DMS53 (cell line): ENCODE measurements around the gene IL27RA.
"Not testable (repeated sequence)": the region's sequence is repeated elsewhere in the genome, so short reads cannot be mapped to it uniquely, and the experiment has no call there.

ENCODE experiments used
- DNase-seq: peaks from one replicate; lab custom pipeline; 2025; lab: John Stamatoyannopoulos, UW

IL27RA gene

DNA sequence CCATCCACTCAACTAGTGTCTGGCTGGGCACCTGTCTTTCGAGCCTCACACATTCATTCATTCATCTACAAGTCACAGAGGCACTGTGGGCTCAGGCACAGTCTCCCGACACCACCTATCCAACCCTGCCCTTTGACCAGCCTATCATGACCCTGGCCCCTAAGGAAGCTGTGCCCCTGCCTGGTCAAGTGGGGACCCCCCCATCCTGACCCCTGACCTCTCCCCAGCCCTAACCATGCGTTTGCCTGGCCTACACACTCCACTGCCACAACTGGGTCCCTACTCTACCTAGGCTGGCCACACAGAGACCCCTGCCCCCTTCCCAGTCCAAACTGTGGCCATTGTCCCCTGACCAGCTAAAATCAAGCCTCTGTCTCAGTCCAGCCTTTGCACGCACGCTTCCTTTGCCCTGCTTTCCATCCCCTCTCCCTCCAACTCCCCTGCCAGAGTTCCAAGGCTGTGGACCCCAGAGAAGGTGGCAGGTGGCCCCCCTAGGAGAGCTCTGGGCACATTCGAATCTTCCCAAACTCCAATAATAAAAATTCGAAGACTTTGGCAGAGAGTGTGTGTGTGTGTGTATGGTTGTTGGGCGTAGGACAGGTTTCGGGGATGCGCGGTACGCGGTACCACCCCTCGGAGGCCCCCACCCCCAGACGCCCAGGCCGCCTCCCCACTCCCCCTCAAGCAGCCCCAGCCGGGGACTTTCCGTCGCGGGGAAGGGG, 404 bp upstream of the IL27RA start:
- DNase-seq: no peak

DNA sequence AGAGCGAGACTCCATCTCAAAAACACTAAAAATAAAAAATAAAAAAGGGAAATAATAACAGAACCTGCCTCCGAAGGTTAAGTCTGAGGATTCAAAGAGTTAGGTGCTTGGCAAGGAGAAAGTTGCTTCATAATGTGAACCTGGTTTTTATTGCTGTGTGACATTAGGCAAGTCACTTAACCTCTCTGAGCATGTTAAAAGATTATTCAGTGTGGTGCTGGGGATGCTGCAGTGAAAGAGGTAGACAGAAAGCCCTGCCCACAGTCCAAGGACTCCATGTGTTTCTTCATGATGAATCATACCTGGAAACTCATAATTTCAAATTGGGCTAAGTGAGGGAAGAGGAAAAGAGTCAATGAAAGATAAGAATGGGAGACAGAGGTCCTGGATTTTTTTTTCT, 2.4 kb downstream of the IL27RA start:
- DNase-seq: no peak

DNA sequence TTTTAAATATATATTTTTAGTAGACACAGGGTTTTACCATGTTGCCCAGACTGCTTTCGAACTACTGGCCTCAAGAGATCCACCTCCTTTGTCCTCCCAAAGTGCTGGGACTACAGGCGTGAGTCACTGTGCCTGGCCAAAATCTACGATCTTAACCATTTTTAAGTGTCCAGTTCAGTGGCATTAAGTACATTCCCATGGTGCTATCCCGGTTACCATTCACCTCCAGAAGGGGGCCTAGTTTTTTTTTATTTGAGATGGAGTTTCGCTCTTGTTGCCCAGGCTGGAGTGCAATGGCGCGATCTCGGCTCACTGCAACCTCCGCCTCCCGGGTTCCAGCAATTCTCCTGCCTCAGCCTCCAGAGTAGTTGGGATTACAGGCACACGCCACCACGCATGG, 3.6 kb downstream of the IL27RA start:
- not testable (repeated sequence) for DNase-seq

DNA sequence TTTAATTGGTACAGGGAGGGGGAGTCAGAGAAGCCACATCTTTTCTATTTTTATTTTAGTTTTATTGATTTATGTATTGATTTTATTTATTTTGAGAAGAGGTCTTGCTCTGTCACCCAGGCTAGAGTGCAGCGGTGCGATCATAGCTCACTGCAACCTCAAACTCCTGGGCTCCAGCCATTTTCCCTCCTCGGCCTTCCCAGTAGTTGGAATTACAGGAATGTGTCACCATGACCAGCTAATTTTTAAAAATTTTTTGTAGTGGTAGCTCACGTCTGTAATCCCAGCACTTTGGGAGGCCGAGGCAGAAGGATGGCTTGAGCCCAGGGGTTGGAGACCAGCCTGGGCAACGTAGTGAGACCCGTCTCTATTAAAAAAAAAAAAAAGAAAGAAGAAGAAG, 4.1 kb downstream of the IL27RA start:
- no peak for DNase-seq

DNA sequence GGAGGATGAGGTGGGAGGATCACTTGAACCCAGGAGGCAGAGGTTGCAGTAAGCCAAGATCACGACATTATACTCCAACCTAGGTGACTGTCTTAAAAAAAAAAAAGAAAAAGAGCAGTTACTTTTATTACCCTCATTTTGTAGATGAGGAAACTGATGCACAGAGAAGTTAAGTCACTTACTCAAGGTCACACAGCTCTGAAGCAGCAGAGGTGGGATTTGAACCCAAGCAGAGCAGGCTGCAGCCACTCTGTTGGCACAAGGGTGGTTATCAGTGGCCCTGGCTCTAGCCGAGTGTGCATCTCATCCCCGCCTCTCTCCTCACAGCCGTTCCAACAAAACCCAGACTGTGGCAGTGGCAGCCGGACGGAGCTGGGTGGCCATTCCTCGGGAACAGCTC, 7.6 kb downstream of the IL27RA start:
- DNase-seq: no peak

DNA sequence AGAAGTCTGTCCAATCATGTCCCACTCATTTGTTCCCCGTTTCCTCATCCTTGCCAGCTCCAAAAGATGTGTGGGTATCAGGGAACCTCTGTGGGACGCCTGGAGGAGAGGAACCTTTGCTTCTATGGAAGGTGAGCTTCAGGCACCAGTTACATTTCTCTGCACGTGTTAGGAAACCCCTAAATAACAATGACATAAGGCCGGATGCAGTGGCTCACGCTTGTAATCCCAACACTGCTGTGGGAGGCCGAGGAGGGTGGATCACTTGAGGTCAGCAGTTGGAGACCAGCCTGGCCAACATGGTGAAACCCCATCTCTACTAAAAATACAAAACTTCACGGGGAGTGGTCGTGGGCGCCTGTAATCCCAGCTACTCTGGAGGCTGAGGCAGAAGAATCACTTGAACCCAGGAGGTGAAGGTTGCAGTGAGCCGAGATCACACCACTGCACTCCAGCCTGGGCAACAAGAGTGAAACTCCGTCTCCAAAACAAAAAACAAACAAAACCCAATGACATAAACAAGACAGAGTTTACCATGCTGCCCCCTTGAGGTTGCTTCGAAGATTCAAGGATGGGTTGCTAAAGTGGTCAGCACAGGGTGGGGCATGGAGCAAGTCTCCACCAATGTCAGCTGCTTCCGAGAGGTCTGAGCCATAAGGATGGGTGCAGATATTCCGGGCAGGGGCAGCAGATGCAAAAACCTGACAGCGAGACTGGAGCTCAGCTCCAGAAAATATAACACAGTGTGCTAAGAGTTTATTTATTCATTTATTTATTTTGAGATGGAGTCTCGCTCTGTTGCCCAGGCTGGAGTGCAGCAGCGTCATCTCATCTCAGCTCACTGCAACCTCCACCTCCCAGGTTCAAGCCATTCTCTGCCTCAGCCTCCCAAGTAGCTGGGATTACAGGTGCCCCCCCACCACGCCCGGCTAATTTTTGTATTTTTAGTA, 11.4 kb downstream of the IL27RA start:
- DNase-seq: peak; percentile 90

DNA sequence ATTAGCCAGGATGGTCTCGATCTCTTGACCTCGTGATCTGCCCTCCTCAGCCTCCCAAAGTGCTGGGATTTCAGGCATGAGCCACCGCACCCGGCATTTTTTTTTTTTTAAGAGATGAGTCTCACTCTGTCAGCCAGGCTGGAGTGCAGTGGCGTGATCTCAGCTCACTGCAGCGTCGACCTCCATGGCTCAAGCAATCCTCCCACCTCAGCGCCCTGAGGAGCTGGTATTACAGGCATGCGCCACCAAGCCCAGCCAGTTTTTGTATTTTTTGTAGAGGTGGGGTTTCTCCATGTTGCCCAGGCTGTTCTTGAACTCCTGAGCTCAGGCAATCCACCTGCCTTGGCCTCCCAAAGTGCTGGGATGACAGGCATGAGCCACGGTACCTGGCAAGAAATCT, 16.3 kb downstream of the IL27RA start:
- not testable (repeated sequence) for DNase-seq

DNA sequence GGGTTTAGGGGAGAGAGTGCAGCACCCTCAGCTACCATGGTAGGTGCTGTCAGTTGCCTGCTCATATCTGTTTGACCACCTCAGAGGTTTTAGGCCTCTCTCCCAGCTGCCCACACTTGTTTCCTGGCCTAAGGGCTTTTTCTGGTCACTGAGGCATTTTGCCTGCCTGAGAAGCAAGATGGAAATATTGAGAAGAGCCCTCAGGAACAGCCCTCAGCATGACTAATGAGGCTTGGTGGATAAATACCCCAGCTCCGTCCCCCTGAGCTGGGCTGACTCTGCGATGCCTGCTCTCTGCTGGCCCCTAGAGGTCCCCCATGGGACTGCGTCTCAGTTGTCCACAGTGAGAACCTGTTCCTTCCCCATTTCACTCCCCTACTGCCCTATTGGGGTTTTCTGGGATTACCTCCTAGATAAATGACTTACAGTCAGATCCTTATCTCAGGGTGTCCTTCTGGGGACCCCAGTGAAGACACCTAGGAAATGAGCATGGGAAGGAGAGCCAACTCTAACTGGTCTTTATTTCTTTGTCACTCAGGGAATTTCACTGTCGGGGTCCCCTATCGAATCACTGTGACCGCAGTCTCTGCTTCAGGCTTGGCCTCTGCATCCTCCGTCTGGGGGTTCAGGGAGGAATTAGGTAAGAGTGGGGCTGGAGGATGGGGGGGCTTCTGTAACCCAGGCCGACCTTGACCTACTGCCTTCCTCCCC, 17.0 kb downstream of the IL27RA start:
- peak; percentile 73 for DNase-seq

DNA sequence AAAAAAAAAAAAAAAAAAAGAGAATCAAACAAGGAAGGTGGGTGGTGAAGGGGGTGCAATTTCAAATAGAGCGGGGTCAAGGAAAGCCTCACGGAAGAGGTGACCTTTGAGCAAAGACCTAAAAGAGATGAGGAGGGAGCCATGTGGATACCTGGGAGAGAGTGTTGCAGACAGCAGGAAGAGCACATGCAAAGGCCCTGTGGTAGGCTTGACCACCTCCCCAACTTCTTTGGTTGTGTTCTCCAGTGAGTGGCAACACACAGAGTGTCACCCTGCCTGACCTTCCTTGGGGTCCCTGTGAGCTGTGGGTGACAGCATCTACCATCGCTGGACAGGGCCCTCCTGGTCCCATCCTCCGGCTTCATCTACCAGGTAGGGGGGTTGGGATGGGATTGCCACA, 18.9 kb downstream of the IL27RA start:
- no peak for DNase-seq

DNA sequence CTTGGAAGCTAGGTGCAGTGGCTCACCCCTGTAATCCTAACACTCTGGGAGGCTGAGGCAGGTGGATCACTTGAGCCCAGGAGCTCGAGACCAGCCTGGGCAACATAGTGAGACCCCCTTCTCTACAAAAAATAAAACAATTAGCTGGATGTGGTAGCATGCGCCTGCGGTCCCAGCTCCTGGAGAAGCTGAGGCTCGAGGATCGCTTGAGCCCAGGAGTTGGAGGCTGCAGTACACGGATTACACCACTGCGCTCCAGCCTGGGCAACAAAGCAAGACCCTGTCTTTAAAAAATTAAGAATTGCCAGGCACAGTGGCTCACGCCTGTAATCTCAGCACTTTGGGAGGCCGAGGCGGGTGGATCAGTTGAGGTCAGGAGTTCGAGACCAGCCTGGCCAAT, 19.4 kb downstream of the IL27RA start:
- DNase-seq: not testable (repeated sequence)

DNA sequence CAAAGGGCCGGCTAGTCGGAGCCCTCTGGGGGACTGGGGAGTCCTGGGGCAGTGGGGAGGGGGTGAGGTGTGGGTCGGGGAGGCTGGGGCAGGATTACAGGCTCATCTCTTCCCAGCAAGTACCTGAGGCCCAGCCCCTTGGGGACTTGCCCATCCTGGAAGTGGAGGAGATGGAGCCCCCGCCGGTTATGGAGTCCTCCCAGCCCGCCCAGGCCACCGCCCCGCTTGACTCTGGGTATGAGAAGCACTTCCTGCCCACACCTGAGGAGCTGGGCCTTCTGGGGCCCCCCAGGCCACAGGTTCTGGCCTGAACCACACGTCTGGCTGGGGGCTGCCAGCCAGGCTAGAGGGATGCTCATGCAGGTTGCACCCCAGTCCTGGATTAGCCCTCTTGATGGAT, 20.4 kb downstream of the IL27RA start:
- no peak for DNase-seq

DNA sequence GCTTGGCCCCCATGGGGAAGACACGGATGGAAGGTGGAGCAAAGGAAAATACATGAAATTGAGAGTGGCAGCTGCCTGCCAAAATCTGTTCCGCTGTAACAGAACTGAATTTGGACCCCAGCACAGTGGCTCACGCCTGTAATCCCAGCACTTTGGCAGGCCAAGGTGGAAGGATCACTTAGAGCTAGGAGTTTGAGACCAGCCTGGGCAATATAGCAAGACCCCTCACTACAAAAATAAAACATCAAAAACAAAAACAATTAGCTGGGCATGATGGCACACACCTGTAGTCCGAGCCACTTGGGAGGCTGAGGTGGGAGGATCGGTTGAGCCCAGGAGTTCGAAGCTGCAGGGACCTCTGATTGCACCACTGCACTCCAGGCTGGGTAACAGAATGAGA, 20.9 kb downstream of the IL27RA start:
- no peak for DNase-seq

DNA sequence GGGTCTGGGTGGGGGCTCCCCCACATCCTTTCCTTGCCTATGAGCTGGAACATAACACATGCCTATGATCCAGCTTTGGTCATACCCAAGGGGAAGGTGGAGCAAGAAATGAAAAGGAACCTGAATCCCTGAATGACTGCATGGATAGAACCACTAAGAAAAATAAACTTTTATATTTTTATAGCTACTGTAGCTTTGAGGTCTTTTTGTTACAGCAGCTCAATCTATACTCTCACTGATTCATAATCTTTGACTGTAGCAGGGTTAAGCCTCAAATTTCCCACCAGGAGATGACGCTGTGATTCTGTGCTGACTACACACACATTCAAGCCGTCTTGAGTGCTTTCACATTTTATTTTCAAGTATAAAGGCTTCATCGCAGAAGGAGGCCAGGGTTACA, 21.5 kb downstream of the IL27RA start:
- no peak for DNase-seq

DNA sequence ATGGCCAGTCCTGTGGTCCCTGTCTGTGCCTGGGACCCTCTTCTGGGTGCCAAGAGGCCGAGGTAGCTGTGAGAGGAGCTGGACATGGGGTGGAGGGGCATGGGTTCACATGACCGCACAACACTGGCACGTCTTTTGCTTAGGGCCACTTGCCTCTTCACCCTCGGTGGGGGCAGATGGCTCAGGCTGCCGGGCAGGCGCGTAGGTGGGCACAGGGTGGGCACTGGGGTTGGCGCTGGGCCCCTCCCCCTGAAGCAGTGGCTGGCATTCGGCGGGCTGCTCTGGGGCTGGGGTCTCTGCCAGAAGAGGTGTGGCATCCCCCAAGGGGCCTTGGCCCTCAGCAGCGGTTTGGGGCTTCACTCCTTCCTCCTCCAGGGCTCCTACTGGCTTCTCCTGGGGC, 21.9 kb downstream of the IL27RA start:
- no peak for DNase-seq

DNA sequence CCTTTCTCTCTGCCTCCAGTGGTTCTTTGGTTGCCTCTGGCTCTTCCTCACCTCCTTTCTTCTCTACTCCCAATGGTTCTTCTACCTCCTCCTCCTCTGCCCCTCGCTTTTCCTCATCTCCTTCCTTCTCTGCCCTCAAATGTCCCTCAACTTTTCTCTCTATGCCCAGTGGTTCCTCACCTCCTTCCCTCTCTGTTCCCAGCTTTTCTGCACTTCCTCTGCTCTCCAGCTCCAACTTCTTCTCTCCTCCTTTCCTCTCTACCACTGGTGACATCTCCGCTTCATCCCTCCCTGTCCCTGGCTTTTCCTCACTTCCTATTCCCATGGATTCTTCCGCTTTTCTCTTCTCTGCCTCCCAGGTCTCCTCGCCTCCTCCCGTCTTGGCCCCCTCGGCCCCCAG, 22.5 kb downstream of the IL27RA start:
- DNase-seq: no peak

DNA sequence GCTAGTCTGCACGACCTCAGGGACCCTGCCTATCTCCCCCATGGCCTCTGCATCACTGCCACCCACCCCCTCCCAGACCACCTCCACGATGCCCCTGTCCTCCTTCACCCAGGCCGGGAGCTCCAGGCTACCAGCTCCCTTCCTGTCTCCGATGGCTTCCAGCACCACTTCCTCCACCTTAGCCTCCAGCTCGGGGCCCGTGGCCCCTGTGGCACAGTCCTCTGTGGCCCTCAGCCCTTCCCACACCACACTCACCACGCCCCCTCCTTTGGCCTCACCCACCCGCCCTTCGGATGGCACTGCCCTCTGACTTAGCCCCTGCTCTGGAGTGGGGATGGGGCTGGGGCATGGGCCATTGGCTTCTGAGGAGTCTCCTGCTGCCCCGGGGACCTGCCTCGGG, 23.2 kb downstream of the IL27RA start:
- DNase-seq: no peak

DNA sequence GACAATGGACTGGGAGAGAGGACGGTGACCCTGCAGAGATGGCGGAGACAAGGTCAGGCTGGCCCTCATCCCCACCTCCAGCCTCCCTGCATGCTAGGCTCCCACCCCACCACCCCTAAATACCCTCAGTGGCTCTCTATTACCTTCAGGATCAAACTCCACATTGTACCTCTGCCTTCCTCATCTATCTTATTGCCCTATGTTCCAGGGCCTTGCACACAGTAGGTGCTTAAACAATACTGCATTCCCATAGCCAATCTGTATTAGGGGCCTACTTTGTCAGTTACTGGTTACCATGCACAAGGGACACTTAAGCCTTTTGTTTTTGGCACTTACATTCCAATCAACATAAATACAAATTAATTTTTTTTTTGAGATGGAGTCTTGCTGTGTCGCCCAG, 23.8 kb downstream of the IL27RA start:
- DNase-seq: no peak

DNA sequence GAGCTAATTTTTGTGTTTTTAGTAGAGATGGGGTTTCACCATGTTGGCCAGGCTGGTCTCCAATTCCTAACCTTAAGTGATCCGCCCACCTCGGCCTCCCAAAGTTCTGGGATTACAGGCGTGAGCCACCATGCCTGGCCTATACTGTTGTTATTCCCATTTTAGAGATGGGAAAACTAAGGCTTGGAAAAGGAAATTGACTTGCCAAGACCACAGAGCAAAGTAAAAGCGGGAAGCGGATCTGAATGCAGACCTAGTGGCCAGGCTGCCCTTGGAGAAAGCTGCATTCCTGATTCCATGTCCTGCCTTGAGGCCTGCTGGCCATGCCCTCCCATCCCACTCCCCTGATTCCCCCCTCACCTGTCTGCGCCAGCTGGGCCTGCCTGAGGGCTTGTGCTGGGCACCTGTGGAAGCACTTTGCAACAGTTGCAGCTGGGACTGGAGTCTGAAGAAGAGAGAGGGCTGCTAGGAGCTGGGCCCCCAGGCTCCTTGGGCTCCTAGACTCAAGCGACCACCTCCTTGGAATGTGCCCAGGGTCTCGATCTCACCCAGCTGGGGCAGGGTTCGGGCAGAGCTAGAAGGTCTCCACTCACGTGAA, 24.6 kb downstream of the IL27RA start:
- DNase-seq: no peak

DNA sequence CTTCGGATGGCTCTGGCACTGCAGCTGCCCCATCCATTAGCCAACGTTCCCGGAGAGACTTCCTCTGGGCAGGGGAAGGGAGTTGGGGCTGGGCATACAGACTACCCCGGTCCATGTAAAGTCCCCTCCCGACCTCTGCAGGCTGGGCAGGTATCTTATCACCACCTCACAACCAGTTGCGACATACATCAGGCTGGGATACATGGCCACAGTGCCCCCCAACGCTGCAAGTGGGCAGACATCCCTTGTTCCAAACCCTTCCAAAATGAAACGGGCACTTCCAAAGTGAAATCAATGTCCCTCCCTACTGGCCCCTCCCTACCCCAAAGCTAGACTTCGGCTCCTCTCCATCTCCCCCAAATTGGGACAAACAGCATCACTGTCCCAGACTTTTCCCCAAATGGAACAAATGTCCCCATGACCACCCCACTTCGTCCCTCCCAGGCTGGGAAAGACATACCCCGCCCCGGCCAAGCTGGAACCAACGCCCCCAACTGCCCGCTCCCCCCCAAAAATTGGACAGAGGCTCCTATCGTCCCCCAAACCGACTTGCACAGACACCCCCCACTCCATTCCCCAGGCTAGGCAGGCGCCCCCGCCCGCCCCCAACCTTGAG, 25.3 kb downstream of the IL27RA start:
- no peak for DNase-seq

DNA sequence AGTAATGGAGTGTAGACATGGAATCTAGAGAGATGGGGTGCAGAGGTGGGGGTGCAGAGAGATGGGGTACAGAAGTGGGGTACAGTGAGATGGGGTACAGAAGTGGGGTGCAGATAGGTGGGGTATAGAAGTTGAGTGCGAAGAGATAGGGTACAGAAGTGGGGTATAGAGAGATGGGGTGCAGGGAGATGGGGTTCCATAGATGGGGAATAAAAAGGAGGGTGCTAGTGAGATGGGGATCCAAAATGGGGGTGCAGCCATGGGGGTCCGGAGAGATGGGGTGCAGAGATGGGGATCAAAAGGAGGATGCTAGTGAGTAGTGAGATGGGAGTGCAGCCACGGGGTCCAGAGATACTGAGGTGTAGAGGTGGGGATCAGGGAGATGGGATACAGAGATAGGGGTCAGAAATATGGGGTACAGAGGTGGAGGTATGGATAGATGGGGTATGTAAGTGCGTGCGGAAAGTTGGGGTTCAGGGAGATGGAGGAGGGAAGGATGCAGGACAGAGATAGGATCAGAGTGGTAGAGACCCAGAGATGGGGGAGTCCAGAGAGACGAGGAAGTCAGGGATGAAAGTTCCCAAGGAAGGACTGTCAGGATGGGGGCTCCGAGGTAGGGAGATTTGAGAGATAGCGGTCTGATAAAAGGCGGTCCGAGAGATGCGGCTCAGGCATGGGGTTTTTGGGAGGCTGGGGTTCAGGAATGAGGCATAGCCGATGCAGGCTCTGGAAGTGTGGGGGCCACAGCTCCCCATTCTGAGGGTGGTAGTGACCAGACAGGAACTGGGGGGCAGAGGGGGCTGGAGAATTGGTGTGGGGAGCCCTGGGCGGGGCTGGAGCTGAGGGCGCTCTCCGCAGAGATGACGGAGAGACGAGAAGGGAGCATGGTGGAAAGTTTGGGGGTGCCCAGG, 26.9 kb downstream of the IL27RA start:
- DNase-seq: no peak

DNA sequence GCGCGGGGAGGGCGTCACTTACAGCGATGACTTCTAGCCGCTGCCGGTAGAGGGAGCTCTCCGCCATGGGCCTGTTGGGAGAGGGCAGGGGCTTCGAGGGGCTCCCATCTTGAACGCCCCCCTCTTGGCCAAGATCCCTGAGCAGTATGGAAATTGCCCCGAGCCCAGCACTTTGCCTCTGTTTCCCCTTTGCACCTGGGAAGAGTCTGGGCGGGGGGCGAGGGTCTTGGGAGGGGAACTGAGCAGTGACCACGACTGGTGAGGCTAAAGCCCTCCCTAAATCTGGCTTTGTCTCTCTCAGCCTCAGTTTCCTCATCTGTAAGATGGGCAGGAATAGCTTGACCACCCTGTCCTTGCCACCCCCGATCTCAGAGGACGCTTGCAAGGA, 27.5 kb downstream of the IL27RA start:
- no peak for DNase-seq
